Keratinocyte (primary cell): Measurements from ENCODE around the gene PLEKHG4.

ENCODE experiments used
- CTCF ChIP-seq, 3 experiments: IDR thresholded peaks in 1 of 3; conservative IDR thresholded peaks in 1 of 3; optimal IDR thresholded peaks in 1 of 3; 2 replicates in 2 of 3; 3 replicates in 1 of 3; pipeline versions ENCODE3 to v1.5.1; 2011; ENCODE audit warnings: low read length in 3 of 3, mild to moderate bottlenecking in 3 of 3, moderate library complexity in 2 of 3, control low read depth in 1 of 3, inconsistent platforms in 1 of 3; ENCODE audit not compliant: insufficient read depth in 2 of 3; ENCODE audit errors: extremely low read depth in 1 of 3
- EZH2 ChIP-seq: IDR thresholded peaks from one replicate; pipeline ENCODE4 v1.6.1; 2012; ENCODE audit warnings: inconsistent platforms, mild to moderate bottlenecking, low read length, moderate library complexity

- TF ChIP-seq CTCF (optimal IDR thresholded peaks at IDR 0.05 in 1 of 3, IDR thresholded peaks at IDR 0.05 in 1 of 3, conservative IDR thresholded peaks at IDR 0.05 in 1 of 3; ENCODE audit: extremely low read depth in 1 of 3, insufficient read depth in 2 of 3, low read length in 3 of 3) (peak; percentile 76 to 85 (median 80)), EZH2 (no peak)
Measured at GRCh38 chr16:67260426-67261063, 18.8 kb upstream of the PLEKHG4 start.
